Activated CD4-positive, alpha-beta T cell treated with anti-CD3 and anti-CD28 coated beads, Interleukin-2, amount 50 U/mL, for 24 hours (primary cell): ENCODE results near the gene PSMB7.

ENCODE experiments used
- DNase-seq, 2 donors: peaks; one replicate each; pipeline ENCODE4 v3.0.0-alpha.2; 2020; ENCODE audit warnings: low read depth in 1 of 2, low spot score in 1 of 2

The PSMB7 gene

DNA sequence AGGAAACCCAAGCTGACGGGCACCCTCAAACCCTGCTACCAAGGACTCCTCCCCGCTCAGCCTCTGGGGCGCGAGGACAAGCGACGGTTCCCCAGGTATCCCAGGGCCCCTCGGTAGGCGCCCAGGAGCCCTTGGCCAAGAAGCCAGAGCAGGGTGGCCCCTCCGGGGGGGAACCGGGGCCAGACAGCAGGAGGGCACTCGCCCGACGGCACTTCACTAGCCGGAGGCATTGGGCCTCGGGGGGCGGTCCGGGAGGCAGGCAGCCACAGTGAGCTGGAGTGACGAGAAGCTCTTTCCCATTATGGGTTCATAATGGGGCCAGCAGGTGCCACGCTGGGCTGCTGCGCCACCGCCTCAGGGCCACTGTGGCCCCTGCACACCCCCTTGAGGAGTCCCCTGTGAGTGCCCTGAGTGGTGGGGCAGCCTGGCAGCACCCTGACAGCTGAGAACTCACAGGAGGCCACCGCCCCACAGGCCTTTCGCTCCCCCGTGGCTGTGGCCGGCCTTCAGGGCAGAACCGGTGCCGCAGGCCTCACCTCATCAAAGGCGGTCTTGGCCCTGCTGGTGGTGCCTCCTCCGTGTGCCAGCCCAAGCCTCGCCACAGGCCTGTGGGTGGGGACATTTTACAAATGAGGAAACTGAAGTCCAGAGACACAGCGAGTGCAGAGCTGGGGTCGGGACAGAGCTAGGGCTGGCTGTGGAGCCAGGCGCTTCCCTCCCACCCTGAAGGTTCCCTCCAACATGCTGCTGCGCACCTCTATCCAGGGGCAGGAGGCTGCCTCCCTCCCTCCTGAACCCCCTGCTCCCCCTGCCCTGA is 68.7 kb downstream of the PSMB7 start:
- DNase-seq, result no peak

GRCh38 chr9:124345751-124346281 is 69.4 kb downstream of the PSMB7 start:
- DNase-seq, result no peak

- DNase-seq, result no peak
Measured at GRCh38 chr9:124345063-124345462, 70.2 kb downstream of the PSMB7 start.

- DNase-seq, result no peak
Measured at GRCh38 chr9:124344291-124345050, 70.8 kb downstream of the PSMB7 start.

- DNase-seq, result no peak
Measured at GRCh38 chr9:124343533-124344290, 71.5 kb downstream of the PSMB7 start.

- no peak for DNase-seq
Measured at GRCh38 chr9:124342776-124343485, 72.3 kb downstream of the PSMB7 start.

DNA sequence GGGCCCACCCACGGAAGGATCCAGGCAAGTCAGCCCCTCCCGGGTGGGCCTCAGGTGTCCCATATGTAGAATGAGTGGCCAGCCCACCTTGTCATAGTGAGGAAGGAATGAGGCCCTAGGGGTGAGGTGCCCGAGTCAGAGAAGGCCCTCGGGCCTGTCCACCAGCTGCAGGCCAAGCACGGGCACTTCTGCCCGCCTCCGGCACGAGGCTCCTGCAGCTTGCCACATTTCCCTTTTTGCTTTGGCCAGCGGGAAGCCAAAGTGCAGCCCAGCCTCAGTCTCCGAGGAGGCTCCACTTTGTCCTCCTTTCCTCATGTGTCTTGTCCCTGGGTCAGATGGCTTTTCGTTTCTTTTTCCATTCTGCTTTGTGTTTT is 72.9 kb downstream of the PSMB7 start:
- no peak for DNase-seq

DNA sequence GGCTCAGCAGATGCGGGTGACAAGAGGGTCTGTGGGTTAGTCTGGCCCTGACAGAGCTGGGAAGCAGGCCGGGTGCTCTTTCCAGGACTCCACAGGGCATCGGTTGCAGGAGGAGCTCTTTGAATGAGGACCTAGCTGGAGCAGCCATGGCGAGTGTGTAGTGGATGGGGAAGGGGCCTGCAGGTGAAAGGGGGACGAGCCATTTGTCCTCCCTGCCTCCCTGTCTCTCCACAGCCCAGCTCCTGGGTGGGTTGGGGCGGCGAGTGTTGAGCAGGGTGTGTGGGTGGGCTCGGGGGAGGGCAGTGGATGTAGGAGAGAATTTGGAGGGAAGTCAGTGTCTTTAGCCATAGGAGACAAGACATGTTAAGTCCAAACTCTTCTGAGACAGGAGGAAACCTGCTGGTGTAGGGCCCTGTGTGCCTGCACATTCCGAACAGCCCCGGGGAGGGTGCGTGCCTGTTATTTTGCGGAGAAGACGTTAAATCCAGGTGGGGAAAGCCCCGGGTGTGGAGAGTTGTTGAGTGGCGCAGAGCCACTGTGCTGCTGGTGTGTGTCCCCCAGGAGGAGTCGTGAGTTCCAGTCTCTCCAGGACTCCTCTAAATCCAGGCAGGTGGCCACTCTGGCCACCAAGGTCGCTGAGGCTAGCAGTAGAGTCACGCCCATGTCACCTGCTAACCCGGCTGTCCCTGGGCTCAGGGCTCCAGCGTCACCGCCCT is 73.6 kb downstream of the PSMB7 start:
- no peak for DNase-seq

GRCh38 chr9:124340219-124341069 is 74.8 kb downstream of the PSMB7 start:
- no peak for DNase-seq

GRCh38 chr9:124339603-124340146 is 75.6 kb downstream of the PSMB7 start:
- no peak for DNase-seq

DNA sequence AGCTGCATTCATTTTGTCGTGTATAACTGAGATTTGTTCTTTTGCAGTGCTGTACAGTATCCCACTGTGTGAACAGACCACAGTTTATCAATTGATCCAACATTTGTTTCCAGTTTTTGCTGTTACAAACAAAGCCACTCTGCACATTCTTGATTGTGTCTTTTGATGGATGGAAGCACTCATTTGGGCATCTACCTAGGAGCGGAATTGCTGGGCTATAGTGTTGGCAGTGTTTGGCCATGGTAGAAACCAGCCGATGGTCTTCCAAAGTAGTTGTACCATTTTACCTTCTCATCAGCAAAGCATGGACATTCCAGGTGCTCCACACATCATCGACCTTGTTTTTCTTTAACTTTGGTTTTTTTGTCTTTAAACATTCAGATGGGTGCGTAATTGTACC is 77.7 kb downstream of the PSMB7 start:
- DNase-seq, result no peak

DNA sequence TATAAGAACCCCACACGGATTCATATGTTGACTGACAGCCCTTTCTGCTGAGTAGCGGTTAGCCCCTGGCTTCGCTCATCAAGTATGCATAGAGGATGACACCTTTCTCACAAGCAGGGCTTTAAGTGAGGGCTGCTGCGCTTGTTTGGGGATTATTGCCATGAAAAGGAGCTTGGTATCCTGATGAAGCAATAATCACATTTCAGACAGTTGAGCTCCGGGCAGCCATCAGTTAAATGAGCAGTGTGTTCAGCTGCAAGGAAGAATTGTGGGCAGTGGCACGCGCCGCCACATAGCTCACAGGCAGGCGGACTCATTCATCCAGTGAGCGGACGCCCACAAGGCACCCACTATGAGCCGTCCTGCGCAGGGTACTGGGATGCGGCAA is 79.9 kb downstream of the PSMB7 start:
- DNase-seq, result no peak

DNA sequence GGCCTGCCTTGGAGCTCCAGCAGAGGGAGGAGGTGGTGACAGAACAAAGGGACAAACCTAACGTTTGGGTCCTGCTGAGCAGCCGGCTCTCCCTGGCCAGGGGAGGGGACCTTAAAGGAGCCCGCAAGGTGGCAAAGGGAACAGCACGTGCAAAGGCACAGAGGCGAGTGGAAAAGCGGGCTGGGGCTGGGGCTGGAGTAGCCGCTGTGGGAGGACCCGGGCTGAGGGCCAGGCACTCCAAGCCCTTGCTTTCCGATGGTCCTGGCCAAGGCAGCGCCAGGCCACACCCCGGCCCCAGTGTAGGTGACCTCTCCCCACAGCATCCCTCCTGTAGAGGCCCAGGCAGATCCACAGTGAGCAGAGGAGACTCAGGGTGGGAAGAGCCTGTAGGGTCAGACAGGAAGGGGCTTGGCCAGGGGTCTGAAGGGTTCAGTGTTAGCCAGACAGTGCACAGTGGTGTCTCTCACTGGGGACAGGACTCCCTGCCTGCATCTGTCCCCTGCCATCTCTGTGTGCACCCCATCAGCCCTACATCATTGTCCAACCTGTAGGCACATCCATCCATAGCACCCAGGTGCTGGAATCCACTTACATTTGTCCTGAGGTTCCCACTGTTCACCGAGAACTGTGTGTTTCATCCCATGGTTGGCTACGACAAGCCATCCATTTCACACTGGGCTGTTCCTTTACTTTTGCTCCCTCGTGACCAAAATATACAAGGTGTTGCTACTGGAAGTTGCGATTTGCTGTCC is 80.5 kb downstream of the PSMB7 start:
- DNase-seq, result no peak

DNA sequence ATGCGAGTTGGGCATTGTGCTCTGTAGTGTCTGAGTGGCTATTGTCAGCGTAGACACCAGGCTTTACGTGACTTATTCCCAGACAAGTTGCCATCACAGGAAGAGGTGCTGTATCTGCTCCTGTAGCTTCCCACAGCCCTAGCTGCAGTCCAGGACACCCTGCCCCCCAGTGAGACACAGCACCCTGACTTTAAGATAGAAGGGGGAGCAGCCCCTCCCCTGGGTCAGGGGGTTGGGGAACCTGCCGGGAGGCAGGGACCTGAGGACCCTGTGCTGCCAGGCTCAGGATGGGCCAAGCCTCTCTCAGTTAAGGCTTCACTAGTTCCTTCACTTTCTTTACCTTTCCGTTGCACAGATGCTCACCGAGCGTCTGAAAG is 82.1 kb downstream of the PSMB7 start:
- no peak for DNase-seq

GRCh38 chr9:124332361-124333202 is 82.7 kb downstream of the PSMB7 start:
- no peak for DNase-seq

GRCh38 chr9:124331580-124331979 is 83.7 kb downstream of the PSMB7 start:
- DNase-seq, result no peak

GRCh38 chr9:124330011-124330697 is 85.1 kb downstream of the PSMB7 start:
- DNase-seq, result no peak
